ENCODE data around the gene GPR35.

GPR35 gene

GRCh38 chr2:240591226-240591625 is 34.1 kb upstream of the GPR35 start:
- Histone ChIP-seq H3K4me3 (ENCODE audit: low read depth, low read length) (no peak overlapping the region), H3K36me3 (ENCODE audit: control insufficient read depth, insufficient read depth, low read length) (peaks cover 17% of the 10 kb centered on the region), H3K9ac (ENCODE audit: low read depth, low read length) (no peak overlapping the region)

GRCh38 chr2:240591784-240592183 is 33.5 kb upstream of the GPR35 start:
- H3K36me3 ChIP-seq (ENCODE audit: control insufficient read depth, insufficient read depth, low read length): peaks cover 19% of the 10 kb centered on the region
- H3K9me3 ChIP-seq (ENCODE audit: control insufficient read depth, insufficient read depth, low read length): no peaks in the 10 kb centered on the region
- H3K27me3 ChIP-seq (ENCODE audit: control insufficient read depth, insufficient read depth, low read length): no peaks in the 10 kb centered on the region
- H3K4me1 ChIP-seq (ENCODE audit: control insufficient read depth, insufficient read depth, low read length): no peaks in the 10 kb centered on the region
- no peak overlapping the region for H3K9ac ChIP-seq (ENCODE audit: low read depth, low read length)
- no peak overlapping the region for H3K4me3 ChIP-seq (ENCODE audit: low read depth, low read length)

More at GRCh38 chr2:240591226-240591625, 34.1 kb upstream of the GPR35 start:
- Histone ChIP-seq H3K9me3 (ENCODE audit: control insufficient read depth, insufficient read depth, low read length) (no peaks in the 10 kb centered on the region), H3K27me3 (ENCODE audit: control insufficient read depth, insufficient read depth, low read length) (no peaks in the 10 kb centered on the region), H3K4me1 (ENCODE audit: control insufficient read depth, insufficient read depth, low read length) (no peaks in the 10 kb centered on the region)

GRCh38 chr2:240593026-240593702 is 32.1 kb upstream of the GPR35 start:
- H3K36me3 ChIP-seq (ENCODE audit: control insufficient read depth, insufficient read depth, low read length): peaks cover 23% of the 10 kb centered on the region
- H3K9me3 ChIP-seq (ENCODE audit: control insufficient read depth, insufficient read depth, low read length): no peaks in the 10 kb centered on the region

GRCh38 chr2:240593703-240594451 is 31.4 kb upstream of the GPR35 start:
- Histone ChIP-seq H3K9ac (ENCODE audit: low read depth, low read length) (no peak overlapping the region), H3K4me1 (ENCODE audit: control insufficient read depth, insufficient read depth, low read length) (no peaks in the 10 kb centered on the region), H3K27me3 (ENCODE audit: control insufficient read depth, insufficient read depth, low read length) (no peaks in the 10 kb centered on the region), H3K4me3 (ENCODE audit: low read depth, low read length) (no peak overlapping the region), H3K36me3 (ENCODE audit: control insufficient read depth, insufficient read depth, low read length) (peaks cover 23% of the 10 kb centered on the region), H3K9me3 (ENCODE audit: control insufficient read depth, insufficient read depth, low read length) (no peaks in the 10 kb centered on the region)

More at GRCh38 chr2:240593026-240593702, 32.1 kb upstream of the GPR35 start:
- H3K27me3 ChIP-seq (ENCODE audit: control insufficient read depth, insufficient read depth, low read length): no peaks in the 10 kb centered on the region
- no peak overlapping the region for H3K9ac ChIP-seq (ENCODE audit: low read depth, low read length)
- H3K4me1 ChIP-seq (ENCODE audit: control insufficient read depth, insufficient read depth, low read length): no peaks in the 10 kb centered on the region
- H3K4me3 ChIP-seq (ENCODE audit: low read depth, low read length): no peak overlapping the region

GRCh38 chr2:240594511-240595380 is 30.5 kb upstream of the GPR35 start:
- no peaks in the 10 kb centered on the region for H3K9me3 ChIP-seq (ENCODE audit: control insufficient read depth, insufficient read depth, low read length)
- peaks cover 23% of the 10 kb centered on the region for H3K36me3 ChIP-seq (ENCODE audit: control insufficient read depth, insufficient read depth, low read length)
- no peaks in the 10 kb centered on the region for H3K27me3 ChIP-seq (ENCODE audit: control insufficient read depth, insufficient read depth, low read length)
- H3K9ac ChIP-seq (ENCODE audit: low read depth, low read length): no peak overlapping the region
- H3K4me1 ChIP-seq (ENCODE audit: control insufficient read depth, insufficient read depth, low read length): no peaks in the 10 kb centered on the region
- no peak overlapping the region for H3K4me3 ChIP-seq (ENCODE audit: low read depth, low read length)

- no peaks in the 10 kb centered on the region for H3K27me3 ChIP-seq (ENCODE audit: control insufficient read depth, insufficient read depth, low read length)
- H3K9me3 ChIP-seq (ENCODE audit: control insufficient read depth, insufficient read depth, low read length): no peaks in the 10 kb centered on the region
- no peaks in the 10 kb centered on the region for H3K4me1 ChIP-seq (ENCODE audit: control insufficient read depth, insufficient read depth, low read length)
- no peak overlapping the region for H3K9ac ChIP-seq (ENCODE audit: low read depth, low read length)
- H3K36me3 ChIP-seq (ENCODE audit: control insufficient read depth, insufficient read depth, low read length): peaks cover 26% of the 10 kb centered on the region
- no peak overlapping the region for H3K4me3 ChIP-seq (ENCODE audit: low read depth, low read length)
Measured at GRCh38 chr2:240595381-240596079, 29.8 kb upstream of the GPR35 start.

GRCh38 chr2:240596080-240596460 is 29.2 kb upstream of the GPR35 start:
- Histone ChIP-seq H3K4me3 (ENCODE audit: low read depth, low read length) (no peak overlapping the region), H3K4me1 (ENCODE audit: control insufficient read depth, insufficient read depth, low read length) (no peaks in the 10 kb centered on the region), H3K36me3 (ENCODE audit: control insufficient read depth, insufficient read depth, low read length) (peaks cover 24% of the 10 kb centered on the region), H3K9me3 (ENCODE audit: control insufficient read depth, insufficient read depth, low read length) (no peaks in the 10 kb centered on the region), H3K27me3 (ENCODE audit: control insufficient read depth, insufficient read depth, low read length) (no peaks in the 10 kb centered on the region), H3K9ac (ENCODE audit: low read depth, low read length) (no peak overlapping the region)

- Histone ChIP-seq H3K27me3 (ENCODE audit: control insufficient read depth, insufficient read depth, low read length) (no peaks in the 10 kb centered on the region), H3K36me3 (ENCODE audit: control insufficient read depth, insufficient read depth, low read length) (peaks cover 24% of the 10 kb centered on the region), H3K9ac (ENCODE audit: low read depth, low read length) (no peak overlapping the region), H3K9me3 (ENCODE audit: control insufficient read depth, insufficient read depth, low read length) (no peaks in the 10 kb centered on the region), H3K4me1 (ENCODE audit: control insufficient read depth, insufficient read depth, low read length) (no peaks in the 10 kb centered on the region), H3K4me3 (ENCODE audit: low read depth, low read length) (no peak overlapping the region)
Measured at GRCh38 chr2:240596491-240596931, 28.8 kb upstream of the GPR35 start.

GRCh38 chr2:240597054-240597418 is 28.2 kb upstream of the GPR35 start:
- H3K36me3 ChIP-seq (ENCODE audit: control insufficient read depth, insufficient read depth, low read length): peaks cover 19% of the 10 kb centered on the region

GRCh38 chr2:240597419-240598181 is 27.7 kb upstream of the GPR35 start:
- Histone ChIP-seq H3K4me1 (ENCODE audit: control insufficient read depth, insufficient read depth, low read length) (no peaks in the 10 kb centered on the region), H3K36me3 (ENCODE audit: control insufficient read depth, insufficient read depth, low read length) (peaks cover 18% of the 10 kb centered on the region), H3K27me3 (ENCODE audit: control insufficient read depth, insufficient read depth, low read length) (no peaks in the 10 kb centered on the region), H3K4me3 (ENCODE audit: low read depth, low read length) (no peak overlapping the region), H3K9me3 (ENCODE audit: control insufficient read depth, insufficient read depth, low read length) (no peaks in the 10 kb centered on the region), H3K9ac (ENCODE audit: low read depth, low read length) (no peak overlapping the region)

More at GRCh38 chr2:240597054-240597418, 28.2 kb upstream of the GPR35 start:
- no peaks in the 10 kb centered on the region for H3K27me3 ChIP-seq (ENCODE audit: control insufficient read depth, insufficient read depth, low read length)
- no peaks in the 10 kb centered on the region for H3K9me3 ChIP-seq (ENCODE audit: control insufficient read depth, insufficient read depth, low read length)
- no peak overlapping the region for H3K4me3 ChIP-seq (ENCODE audit: low read depth, low read length)
- H3K4me1 ChIP-seq (ENCODE audit: control insufficient read depth, insufficient read depth, low read length): no peaks in the 10 kb centered on the region
- no peak overlapping the region for H3K9ac ChIP-seq (ENCODE audit: low read depth, low read length)

All from iPS-15b (cell line).